Fibroblast of pulmonary artery (primary cell): ENCODE measurements around the gene GRID2.

Source experiments
- DNase-seq: peaks from one replicate; pipeline ENCODE4 v3.0.0-alpha.2; 2010; ENCODE audit warnings: low read depth
- H3K4me3 ChIP-seq: replicated peaks from 2 replicates; pipeline ENCODE4 v1.5.1; 2011; ENCODE audit warnings: low read depth, mild to moderate bottlenecking, control low read depth, low read length, moderate library complexity
- TF ChIP-seq, protein P1 (sequence below): IDR thresholded peaks from 2 replicates; pipeline ENCODE4 v1.5.1; 2011; ENCODE audit warnings: mild to moderate bottlenecking, control low read depth, low read length, inconsistent platforms; ENCODE audit errors: missing control alignments

GRID2 gene

GRCh38 chr4:93394545-93395081 is 1090.8 kb downstream of the GRID2 start:
- no peak overlapping the region for H3K4me3 ChIP-seq
- DNase-seq, result peak; percentile 69
- TF ChIP-seq, protein P1, sequence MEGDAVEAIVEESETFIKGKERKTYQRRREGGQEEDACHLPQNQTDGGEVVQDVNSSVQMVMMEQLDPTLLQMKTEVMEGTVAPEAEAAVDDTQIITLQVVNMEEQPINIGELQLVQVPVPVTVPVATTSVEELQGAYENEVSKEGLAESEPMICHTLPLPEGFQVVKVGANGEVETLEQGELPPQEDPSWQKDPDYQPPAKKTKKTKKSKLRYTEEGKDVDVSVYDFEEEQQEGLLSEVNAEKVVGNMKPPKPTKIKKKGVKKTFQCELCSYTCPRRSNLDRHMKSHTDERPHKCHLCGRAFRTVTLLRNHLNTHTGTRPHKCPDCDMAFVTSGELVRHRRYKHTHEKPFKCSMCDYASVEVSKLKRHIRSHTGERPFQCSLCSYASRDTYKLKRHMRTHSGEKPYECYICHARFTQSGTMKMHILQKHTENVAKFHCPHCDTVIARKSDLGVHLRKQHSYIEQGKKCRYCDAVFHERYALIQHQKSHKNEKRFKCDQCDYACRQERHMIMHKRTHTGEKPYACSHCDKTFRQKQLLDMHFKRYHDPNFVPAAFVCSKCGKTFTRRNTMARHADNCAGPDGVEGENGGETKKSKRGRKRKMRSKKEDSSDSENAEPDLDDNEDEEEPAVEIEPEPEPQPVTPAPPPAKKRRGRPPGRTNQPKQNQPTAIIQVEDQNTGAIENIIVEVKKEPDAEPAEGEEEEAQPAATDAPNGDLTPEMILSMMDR, result no peak

- TF ChIP-seq, protein P1, result no peak
- peak; percentile 84 for DNase-seq
- H3K4me3 ChIP-seq, result no peak overlapping the region
Observed at GRCh38 chr4:93396272-93396671, 1092.5 kb downstream of the GRID2 start.

DNA sequence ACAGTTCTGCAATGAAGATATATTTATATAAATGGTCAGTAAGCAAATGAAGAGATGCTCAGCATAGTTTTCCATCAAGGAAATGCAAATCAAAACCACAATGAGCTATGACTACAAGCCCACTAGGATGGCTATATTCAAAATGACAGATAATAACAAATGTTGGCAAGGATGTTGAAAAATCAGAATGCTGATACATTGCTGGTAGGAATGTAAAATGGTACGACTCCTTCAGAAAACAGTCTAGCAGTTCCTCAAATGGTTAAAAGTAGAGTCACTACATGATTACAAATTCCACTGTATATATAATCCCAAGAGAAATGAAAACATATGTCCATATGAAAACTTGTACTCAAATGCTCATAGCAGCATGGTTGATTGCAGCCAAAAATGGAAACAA is 1099.8 kb downstream of the GRID2 start:
- TF ChIP-seq, protein P1, result no peak
- no peak for DNase-seq
- H3K4me3 ChIP-seq, result no peak overlapping the region

GRCh38 chr4:93407493-93408275 is 1103.9 kb downstream of the GRID2 start:
- H3K4me3 ChIP-seq, result no peak overlapping the region
- TF ChIP-seq, protein P1, result no peak
- no peak for DNase-seq

DNA sequence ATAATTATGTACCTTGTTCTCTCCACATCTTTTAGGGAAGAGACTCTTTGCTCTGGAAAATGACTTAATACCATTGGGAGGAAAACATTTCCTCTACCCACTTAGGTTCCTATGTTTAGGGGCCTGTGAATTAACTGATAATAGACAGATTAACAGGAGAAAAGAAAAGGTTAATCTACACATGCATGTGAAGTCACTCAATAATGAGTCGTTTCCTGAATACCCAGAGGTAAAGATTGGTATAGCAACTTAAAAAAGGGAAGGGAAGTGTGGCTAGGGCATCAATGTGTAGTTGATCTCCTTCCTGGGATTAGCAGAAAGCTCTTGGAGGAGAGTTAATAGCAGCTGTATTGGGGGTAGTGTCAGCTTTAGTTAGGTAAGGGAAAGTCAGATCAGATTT is 1105.3 kb downstream of the GRID2 start:
- no peak for DNase-seq
- no peak overlapping the region for H3K4me3 ChIP-seq
- TF ChIP-seq, protein P1, result no peak

DNA sequence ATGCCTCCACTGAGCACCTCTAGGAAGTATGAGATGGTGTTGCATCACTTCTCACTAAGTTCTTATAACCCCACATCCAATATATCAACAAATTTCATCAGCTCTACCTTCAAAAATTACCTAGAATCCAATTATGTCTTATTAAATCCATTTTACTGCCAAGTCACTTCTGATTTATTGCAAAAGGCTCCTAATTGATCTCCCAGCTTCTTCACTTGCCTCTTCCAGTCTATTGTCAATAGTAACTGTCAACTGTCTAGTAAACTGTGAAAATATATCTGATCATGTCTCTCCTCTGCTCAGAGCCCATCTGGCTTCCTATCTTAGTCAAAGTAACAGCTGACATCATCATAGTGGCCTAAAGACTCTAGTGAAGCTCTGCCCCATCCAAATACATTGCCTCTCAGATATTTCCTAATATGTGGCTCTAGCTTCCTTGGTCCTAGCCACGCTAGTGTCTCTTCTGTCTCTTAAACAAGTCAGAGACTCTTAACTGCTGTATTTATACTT is 1110.3 kb downstream of the GRID2 start:
- no peak for DNase-seq
- H3K4me3 ChIP-seq, result no peak overlapping the region
- TF ChIP-seq, protein P1, result no peak
